ENCODE data around the gene PP2D1.

- no peak for TF ChIP-seq CTCF (IDR thresholded peaks at IDR 0.05)
- TF ChIP-seq POLR2A (IDR thresholded peaks at IDR 0.05), result no peak
Observed at GRCh38 chr3:20047341-20047779, 35.3 kb upstream of the PP2D1 start.

Data from testis (tissue), 2 donors.